HepG2 (cell line): ENCODE data around the gene FOXN3. TPM values are rescaled to one million over a fixed set of nuclear protein-coding genes. Genes with fewer than 3 reads are reported as not detected.

ENCODE experiments used
- HMG20B ChIP-seq: conservative IDR thresholded peaks from 2 replicates; pipeline ENCODE4 v1.6.1; 2016; ENCODE audit warnings: missing genetic modification reagents, missing compliant biosample characterization
- KDM3A ChIP-seq: IDR thresholded peaks from 2 replicates; pipeline ENCODE4 v1.6.1; 2018; ENCODE audit warnings: low read depth, missing compliant biosample characterization
- KDM4B ChIP-seq: sonication (generic); formaldehyde crosslinking; IDR thresholded peaks from 2 replicates; pipeline ENCODE4 v1.4.0; 2020; ENCODE audit warnings: missing genetic modification reagents
- MEF2D ChIP-seq: sonication (generic); formaldehyde crosslinking; IDR thresholded peaks from 2 replicates; pipeline ENCODE4 v1.5.1; 2020; ENCODE audit warnings: mild to moderate bottlenecking, missing genetic modification reagents
- NCOA1 ChIP-seq: sonication (generic); formaldehyde crosslinking; IDR thresholded peaks from 2 replicates; pipeline ENCODE4 v1.9.0; 2021; ENCODE audit warnings: missing genetic modification reagents
- PHF20 ChIP-seq: sonication (generic); formaldehyde crosslinking; IDR thresholded peaks from 2 replicates; pipeline ENCODE4 v1.5.0; 2020; ENCODE audit warnings: mild to moderate bottlenecking, missing genetic modification reagents
- SAP130 ChIP-seq: IDR thresholded peaks from 2 replicates; pipeline ENCODE4 v1.6.1; 2016; ENCODE audit warnings: low read depth
- ZBTB38 ChIP-seq: sonication (generic); formaldehyde crosslinking; IDR thresholded peaks from 2 replicates; pipeline ENCODE4 v1.5.1; 2020; ENCODE audit warnings: mild to moderate bottlenecking, missing genetic modification reagents
- ZKSCAN1 ChIP-seq: fragments of 150-350 bp; IDR thresholded peaks from 2 replicates; pipeline ENCODE4 v1.6.1; 2014; ENCODE audit warnings: low read length
- ZNF10 ChIP-seq: sonication (generic); formaldehyde crosslinking; IDR thresholded peaks from 2 replicates; pipeline ENCODE4 v1.4.0; 2020; ENCODE audit warnings: mild to moderate bottlenecking, low read depth, missing genetic modification reagents, borderline replicate concordance
- ZNF20 ChIP-seq: sonication (generic); formaldehyde crosslinking; IDR thresholded peaks from 2 replicates; pipeline ENCODE4 v1.4.0; 2020; ENCODE audit warnings: mild to moderate bottlenecking, moderate library complexity, missing genetic modification reagents
- ZNF30 ChIP-seq: sonication (generic); formaldehyde crosslinking; IDR thresholded peaks from 2 replicates; pipeline ENCODE4 v1.5.0; 2020; ENCODE audit warnings: mild to moderate bottlenecking, missing genetic modification reagents
- ZNF33B ChIP-seq: sonication (generic); formaldehyde crosslinking; IDR thresholded peaks from 2 replicates; pipeline ENCODE4 v1.5.1; 2020; ENCODE audit warnings: mild to moderate bottlenecking, missing genetic modification reagents
- ZNF572 ChIP-seq: sonication (generic); formaldehyde crosslinking; IDR thresholded peaks from 2 replicates; pipeline ENCODE4 v1.5.1; 2020; ENCODE audit warnings: mild to moderate bottlenecking, missing genetic modification reagents
- ZNF672 ChIP-seq: sonication (generic); formaldehyde crosslinking; IDR thresholded peaks from 2 replicates; pipeline ENCODE4 v1.8.1; 2022; ENCODE audit warnings: missing genetic modification reagents
- ZNF703 ChIP-seq: sonication (generic); formaldehyde crosslinking; IDR thresholded peaks from 2 replicates; pipeline ENCODE4 v1.5.1; 2020; ENCODE audit warnings: missing genetic modification reagents, mild to moderate bottlenecking, moderate library complexity, borderline replicate concordance
- ZNF792 ChIP-seq: IDR thresholded peaks from 2 replicates; pipeline ENCODE4 v1.6.1; 2016
- polyA plus RNA-seq, 8 experiments: library from polyadenylated mRNA; depleted of rRNA in 3 of 8; stranded (reverse) in 7 of 8; unstranded in 1 of 8; fragments of >200 nt; fragmentation: Illumina TruSeq in 4 of 8; extraction: Trizol in 4 of 8; gene quantifications; 2 replicates each; pipeline versions ENCODE4 v1.2.1 to v1.2.3, GENCODE V29; 2011 to 2016; ENCODE audit warnings: low read depth in 4 of 8, missing spikeins in 1 of 8, mixed read lengths in 1 of 8; ENCODE audit not compliant: insufficient read depth in 1 of 8
- total RNA-seq, 5 experiments: library from RNA; depleted of rRNA; stranded (reverse); fragments of >200 nt; fragmentation: Illumina TruSeq; extraction: Trizol; gene quantifications; 2 replicates each; pipeline ENCODE4 v1.2.3, GENCODE V29; 2016; ENCODE audit warnings: low read depth in 1 of 5
- TF ChIP-seq, protein P1 (sequence below): sonication (generic); formaldehyde crosslinking; IDR thresholded peaks from 2 replicates; pipeline ENCODE4 v1.9.0; 2021; ENCODE audit warnings: missing genetic modification reagents, borderline replicate concordance
- TF ChIP-seq, protein P2 (sequence below): IDR thresholded peaks from 2 replicates; pipeline ENCODE4 v1.6.1; 2016; ENCODE audit warnings: low read depth, control low read depth
- TF ChIP-seq, protein P3 (sequence below): IDR thresholded peaks from 2 replicates; pipeline ENCODE4 v1.6.1; 2016; ENCODE audit warnings: missing compliant biosample characterization, missing genetic modification reagents, borderline replicate concordance
- TF ChIP-seq, protein P4 (sequence below): IDR thresholded peaks from 2 replicates; pipeline ENCODE4 v1.6.1; 2016; ENCODE audit warnings: missing biosample characterization, missing genetic modification reagents, low read depth
- TF ChIP-seq, protein P5 (sequence below): sonication (generic); formaldehyde crosslinking; IDR thresholded peaks from 2 replicates; pipeline ENCODE4 v1.9.0; 2022; ENCODE audit warnings: missing genetic modification reagents, mild to moderate bottlenecking, borderline replicate concordance

Gene FOXN3
- total and polyA plus RNA-seq, 2 of the 13 experiments (the other 11 are each of a cell fraction or from before 2014, with no cell fraction given) = 32.4 to 70.2 TPM

DNA sequence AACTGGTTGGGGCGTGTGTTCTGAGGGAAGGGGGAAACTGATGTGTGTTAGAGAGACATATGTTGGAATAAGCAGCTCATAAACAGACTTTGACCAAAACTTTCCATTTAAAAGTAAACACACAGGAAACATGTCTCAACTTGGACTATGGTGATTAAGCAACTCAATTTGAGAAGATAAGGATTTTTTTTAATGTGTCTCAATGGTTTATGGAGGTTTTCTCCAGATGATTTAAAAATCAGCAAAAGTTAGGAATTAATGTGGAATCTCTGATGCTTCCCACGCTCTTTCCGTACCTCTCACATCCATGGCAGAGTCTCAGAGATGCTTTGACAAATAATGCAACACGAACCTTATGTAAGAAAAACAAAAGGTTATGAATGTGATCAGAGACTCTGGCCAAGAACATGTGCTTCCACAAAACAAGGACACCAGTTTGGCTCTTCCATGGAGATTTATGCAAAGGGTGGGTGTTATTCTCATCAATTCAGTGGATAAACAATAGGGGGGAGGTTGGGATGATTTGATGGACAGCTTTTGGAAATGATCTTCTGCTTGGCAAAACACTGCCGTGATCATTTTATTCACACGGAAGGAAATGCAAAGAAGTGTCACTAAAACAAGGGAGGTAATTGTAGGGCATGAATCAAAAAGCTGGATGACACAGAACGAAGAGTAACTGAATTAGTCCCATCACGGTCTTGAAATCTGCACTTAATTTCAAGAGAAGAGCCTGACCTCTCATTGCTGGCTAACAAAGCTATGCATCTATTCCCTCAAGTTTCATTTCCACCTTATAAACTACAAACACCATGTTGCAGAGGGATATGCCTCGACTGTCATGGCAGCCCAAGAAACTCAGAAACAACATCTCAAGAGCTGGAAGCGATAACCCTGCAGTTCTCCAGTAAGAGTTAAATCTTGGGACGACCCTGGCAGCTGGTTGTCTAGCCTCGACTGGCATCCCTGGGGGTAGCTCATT is 76.5 kb downstream of the FOXN3 start (continued):
- TF ChIP-seq, protein P1, sequence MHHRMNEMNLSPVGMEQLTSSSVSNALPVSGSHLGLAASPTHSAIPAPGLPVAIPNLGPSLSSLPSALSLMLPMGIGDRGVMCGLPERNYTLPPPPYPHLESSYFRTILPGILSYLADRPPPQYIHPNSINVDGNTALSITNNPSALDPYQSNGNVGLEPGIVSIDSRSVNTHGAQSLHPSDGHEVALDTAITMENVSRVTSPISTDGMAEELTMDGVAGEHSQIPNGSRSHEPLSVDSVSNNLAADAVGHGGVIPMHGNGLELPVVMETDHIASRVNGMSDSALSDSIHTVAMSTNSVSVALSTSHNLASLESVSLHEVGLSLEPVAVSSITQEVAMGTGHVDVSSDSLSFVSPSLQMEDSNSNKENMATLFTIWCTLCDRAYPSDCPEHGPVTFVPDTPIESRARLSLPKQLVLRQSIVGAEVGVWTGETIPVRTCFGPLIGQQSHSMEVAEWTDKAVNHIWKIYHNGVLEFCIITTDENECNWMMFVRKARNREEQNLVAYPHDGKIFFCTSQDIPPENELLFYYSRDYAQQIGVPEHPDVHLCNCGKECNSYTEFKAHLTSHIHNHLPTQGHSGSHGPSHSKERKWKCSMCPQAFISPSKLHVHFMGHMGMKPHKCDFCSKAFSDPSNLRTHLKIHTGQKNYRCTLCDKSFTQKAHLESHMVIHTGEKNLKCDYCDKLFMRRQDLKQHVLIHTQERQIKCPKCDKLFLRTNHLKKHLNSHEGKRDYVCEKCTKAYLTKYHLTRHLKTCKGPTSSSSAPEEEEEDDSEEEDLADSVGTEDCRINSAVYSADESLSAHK (CRISPR knock-in tag) = no peak
- TF ChIP-seq KDM4B (CRISPR knock-in tag) (no peak), SAP130 (CRISPR knock-in tag) (peak; percentile 40), PHF20 (no peak), ZNF792 (CRISPR knock-in tag) (no peak), ZNF703 (CRISPR knock-in tag) (no peak), ZKSCAN1 (no peak), HMG20B (CRISPR knock-in tag) (no peak), NCOA1 (no peak), ZNF30 (CRISPR knock-in tag) (no peak), ZNF33B (CRISPR knock-in tag) (no peak), KDM3A (no peak), MEF2D (CRISPR knock-in tag) (no peak; the same call in 1 of the 2 replicates), ZNF20 (no peak), ZNF10 (CRISPR knock-in tag) (no peak), ZNF672 (CRISPR knock-in tag) (no peak), ZNF572 (no peak), ZBTB38 (no peak)
- TF ChIP-seq, protein P2, sequence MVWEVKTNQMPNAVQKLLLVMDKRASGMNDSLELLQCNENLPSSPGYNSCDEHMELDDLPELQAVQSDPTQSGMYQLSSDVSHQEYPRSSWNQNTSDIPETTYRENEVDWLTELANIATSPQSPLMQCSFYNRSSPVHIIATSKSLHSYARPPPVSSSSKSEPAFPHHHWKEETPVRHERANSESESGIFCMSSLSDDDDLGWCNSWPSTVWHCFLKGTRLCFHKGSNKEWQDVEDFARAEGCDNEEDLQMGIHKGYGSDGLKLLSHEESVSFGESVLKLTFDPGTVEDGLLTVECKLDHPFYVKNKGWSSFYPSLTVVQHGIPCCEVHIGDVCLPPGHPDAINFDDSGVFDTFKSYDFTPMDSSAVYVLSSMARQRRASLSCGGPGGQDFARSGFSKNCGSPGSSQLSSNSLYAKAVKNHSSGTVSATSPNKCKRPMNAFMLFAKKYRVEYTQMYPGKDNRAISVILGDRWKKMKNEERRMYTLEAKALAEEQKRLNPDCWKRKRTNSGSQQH (CRISPR knock-in tag) = no peak
- TF ChIP-seq, protein P3, sequence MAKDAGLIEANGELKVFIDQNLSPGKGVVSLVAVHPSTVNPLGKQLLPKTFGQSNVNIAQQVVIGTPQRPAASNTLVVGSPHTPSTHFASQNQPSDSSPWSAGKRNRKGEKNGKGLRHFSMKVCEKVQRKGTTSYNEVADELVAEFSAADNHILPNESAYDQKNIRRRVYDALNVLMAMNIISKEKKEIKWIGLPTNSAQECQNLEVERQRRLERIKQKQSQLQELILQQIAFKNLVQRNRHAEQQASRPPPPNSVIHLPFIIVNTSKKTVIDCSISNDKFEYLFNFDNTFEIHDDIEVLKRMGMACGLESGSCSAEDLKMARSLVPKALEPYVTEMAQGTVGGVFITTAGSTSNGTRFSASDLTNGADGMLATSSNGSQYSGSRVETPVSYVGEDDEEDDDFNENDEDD (CRISPR knock-in tag) = no peak
- TF ChIP-seq, protein P4, sequence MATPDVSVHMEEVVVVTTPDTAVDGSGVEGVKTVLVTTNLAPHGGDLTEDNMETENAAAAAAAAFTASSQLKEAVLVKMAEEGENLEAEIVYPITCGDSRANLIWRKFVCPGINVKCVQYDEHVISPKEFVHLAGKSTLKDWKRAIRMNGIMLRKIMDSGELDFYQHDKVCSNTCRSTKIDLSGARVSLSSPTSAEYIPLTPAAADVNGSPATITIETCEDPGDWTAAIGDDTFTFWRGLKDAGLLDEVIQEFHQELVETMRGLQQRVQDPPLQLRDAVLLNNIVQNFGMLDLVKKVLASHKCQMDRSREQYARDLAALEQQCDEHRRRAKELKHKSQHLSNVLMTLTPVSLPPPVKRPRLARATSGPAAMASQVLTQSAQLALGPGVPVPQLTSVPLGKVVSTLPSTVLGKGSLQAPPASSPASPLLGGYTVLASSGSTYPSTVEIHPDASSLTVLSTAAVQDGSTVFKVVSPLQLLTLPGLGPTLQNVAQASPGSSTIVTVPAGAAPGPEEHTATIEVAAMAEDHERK (CRISPR knock-in tag) = no peak
- TF ChIP-seq, protein P5, sequence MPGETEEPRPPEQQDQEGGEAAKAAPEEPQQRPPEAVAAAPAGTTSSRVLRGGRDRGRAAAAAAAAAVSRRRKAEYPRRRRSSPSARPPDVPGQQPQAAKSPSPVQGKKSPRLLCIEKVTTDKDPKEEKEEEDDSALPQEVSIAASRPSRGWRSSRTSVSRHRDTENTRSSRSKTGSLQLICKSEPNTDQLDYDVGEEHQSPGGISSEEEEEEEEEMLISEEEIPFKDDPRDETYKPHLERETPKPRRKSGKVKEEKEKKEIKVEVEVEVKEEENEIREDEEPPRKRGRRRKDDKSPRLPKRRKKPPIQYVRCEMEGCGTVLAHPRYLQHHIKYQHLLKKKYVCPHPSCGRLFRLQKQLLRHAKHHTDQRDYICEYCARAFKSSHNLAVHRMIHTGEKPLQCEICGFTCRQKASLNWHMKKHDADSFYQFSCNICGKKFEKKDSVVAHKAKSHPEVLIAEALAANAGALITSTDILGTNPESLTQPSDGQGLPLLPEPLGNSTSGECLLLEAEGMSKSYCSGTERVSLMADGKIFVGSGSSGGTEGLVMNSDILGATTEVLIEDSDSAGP (CRISPR knock-in tag) = no peak
